Loucy (cell line): ENCODE measurements around the gene DOCK3.

Experiments
- EZH2phosphoT487 ChIP-seq: fragments of 200-600 bp; IDR thresholded peaks from 2 replicates; pipeline ENCODE4 v1.6.1; 2018; ENCODE audit warnings: antibody characterized with exemption, mild to moderate bottlenecking, moderate library complexity, borderline replicate concordance
- TF ChIP-seq, protein P1 (sequence below): fragments of 200-600 bp; sonication (generic); conservative IDR thresholded peaks from 2 replicates; pipeline ENCODE4 v1.5.1; 2014; ENCODE audit warnings: mild to moderate bottlenecking, antibody characterized with exemption, low read length

DNA sequence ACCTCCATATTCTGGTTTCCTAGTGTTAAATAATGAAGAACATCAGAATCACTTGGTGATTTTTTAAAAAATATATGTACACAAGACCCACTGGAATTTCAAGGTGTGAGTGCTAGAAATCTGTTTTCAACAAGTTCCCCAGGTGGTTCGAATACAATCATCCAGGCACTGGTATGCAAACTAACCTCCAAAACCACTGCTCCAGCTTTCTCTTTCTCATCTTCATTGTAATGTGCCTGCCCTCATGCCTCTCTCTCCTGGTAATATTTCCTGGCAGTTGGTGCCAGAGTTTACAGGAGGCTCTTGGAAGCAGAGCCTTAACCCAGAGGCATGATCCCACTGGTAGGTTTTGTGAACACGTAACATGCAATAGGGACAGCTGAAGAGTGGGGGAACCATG lies 547.2 kb downstream of the DOCK3 start:
- TF ChIP-seq EZH2phosphoT487: no peak
- TF ChIP-seq, protein P1, sequence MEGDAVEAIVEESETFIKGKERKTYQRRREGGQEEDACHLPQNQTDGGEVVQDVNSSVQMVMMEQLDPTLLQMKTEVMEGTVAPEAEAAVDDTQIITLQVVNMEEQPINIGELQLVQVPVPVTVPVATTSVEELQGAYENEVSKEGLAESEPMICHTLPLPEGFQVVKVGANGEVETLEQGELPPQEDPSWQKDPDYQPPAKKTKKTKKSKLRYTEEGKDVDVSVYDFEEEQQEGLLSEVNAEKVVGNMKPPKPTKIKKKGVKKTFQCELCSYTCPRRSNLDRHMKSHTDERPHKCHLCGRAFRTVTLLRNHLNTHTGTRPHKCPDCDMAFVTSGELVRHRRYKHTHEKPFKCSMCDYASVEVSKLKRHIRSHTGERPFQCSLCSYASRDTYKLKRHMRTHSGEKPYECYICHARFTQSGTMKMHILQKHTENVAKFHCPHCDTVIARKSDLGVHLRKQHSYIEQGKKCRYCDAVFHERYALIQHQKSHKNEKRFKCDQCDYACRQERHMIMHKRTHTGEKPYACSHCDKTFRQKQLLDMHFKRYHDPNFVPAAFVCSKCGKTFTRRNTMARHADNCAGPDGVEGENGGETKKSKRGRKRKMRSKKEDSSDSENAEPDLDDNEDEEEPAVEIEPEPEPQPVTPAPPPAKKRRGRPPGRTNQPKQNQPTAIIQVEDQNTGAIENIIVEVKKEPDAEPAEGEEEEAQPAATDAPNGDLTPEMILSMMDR: no peak
